ENCODE data around the gene GJA4. TPM values are rescaled to one million over a fixed set of nuclear protein-coding genes. Genes with fewer than 3 reads are reported as not detected.
"Not testable (repeated sequence)": the region's sequence is repeated elsewhere in the genome, so short reads cannot be mapped to it uniquely, and the experiment has no call there.

Gene GJA4
- total RNA-seq, 1 donor from 2014 or later: 29.6 TPM

DNA sequence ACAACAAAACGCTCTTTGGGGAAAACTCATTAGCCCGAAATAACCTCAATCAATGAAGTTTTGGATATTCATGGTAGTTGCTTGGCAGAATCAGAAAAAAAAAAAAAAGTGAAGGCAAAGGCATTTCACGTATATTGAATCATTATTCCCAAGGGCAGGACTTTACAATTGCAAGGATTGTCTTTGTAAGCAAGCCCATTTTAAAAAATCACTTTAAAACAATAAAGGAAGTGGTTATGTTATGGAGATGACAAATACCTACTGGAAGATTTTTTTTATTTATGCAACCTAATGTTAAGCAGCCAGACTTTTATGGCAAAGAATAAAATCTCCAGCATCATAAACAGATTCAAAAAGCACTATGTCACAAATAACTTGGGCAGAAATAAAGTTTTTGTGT, 23.9 kb upstream of the GJA4 start:
- DNase-seq (ENCODE audit: low read depth, low spot score): no peak

- DNase-seq (ENCODE audit: low read depth, low spot score): no peak
These were observed 21.8 kb upstream of the GJA4 start for GRCh38 chr1:34770891-34771504.

- DNase-seq (ENCODE audit: low read depth, low spot score): no peak
These were observed 21.0 kb upstream of the GJA4 start for GRCh38 chr1:34771573-34772371.

DNA sequence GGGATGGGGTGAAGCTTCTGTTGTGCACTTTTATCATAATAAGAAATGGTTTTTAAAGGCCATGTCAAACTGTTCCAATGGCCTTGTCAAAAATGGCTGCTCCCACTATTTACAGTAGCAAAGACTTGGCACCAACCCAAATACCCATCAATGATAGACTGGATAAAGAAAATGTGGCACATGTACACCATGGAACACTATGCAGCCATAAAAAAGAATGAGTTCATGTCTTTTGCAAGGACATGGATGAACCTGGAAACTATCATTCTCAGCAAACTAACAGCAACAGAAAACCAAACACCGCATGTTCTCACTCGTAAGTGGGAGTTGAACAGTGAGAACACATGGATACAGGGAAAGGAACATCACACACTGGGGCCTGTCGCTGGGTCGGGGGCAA, 19.7 kb upstream of the GJA4 start:
- DNase-seq (ENCODE audit: low read depth, low spot score): not testable (repeated sequence)

DNA sequence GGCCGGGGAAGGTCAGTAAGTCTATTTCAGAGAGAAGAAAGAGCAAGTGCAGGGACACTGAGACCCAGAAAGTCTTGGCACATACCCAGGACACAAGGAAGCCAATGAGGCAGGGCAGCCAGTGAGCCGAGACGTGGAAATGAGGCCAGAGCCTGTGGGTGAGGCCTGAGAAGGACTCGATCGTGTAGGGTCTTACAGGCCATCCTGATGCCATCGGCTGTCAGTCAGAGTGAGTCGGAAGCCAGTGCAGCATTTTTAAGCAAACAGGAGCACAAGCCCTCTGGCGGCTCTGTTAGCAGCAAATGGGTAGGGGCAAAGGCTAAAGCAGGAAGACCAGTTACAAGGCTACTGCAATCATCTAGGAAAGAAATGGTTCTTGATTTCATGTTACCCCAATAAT, 17.8 kb upstream of the GJA4 start:
- DNase-seq (ENCODE audit: low read depth, low spot score): no peak

DNA sequence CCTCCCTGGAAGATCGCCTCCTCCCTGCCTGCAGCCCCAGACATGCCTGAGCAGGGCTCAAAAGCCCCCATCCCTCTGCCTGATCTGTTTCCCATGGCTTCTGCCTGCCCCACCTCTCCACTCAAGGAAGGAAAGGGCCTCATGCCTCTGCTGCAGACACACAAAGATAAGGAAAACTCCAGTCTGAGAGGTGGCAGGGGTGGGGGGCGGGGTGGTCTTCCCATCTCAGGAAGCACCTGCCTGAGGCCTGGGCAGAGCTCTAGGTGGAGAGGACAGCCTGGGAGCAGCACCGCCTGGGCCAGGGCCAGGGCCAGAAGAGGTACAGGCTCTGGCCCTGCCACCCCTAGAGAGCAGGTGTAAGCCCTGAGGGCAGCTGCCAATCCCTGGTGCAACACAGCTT, 15.9 kb upstream of the GJA4 start:
- no peak for DNase-seq (ENCODE audit: low read depth, low spot score)

DNA sequence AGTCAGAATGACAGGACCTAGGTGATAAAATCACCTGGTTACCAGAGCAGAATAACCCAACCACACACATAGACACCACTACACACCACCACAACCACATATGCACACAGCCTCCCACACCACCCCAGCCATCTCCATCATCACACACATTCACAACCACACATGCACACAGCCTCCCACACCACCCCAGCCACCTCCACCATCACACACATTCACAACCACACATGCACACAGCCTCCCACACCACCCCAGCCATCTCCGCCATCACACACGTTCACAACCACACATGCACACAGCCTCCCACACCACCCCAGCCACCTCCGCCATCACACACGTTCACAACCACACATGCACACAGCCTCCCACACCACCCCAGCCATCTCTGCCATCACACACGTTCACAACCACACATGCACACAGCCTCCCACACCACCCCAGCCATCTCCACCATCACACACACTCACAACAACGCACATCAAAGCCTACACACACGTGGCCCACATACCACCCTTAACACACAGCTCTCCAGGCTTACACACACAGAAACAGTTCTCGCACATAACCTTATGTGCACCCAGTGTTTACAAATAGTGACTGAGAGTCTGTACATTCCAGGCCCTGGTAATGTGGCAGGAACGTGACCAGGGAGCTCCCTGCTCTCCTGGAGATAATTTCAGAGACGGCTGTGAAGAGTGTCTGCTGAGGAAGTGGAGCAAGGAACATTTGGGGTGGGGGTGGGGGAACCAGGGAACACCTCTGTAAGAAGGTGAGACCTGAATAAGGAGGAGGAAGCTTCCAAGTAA, 15.1 kb upstream of the GJA4 start:
- no peak for DNase-seq (ENCODE audit: low read depth, low spot score)

DNA sequence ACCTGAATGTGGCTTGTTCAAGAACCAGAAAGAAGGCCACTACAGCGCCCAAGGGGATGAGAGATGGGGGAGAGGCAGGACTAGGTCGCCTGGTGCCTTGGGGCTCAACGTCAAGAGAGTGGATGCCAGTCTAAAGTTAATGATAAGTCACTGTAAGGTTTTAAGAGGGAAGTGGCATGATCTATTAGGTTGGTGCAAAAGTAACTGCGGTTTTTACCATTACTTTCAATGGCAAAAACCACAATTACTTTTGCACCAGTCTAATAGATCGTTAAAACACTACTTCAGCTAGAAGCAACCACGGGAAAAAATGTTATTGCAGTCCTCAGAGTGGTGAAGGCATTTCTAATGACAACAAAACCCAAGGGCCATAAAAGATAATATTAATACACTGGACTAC, 14.4 kb upstream of the GJA4 start:
- DNase-seq (ENCODE audit: low read depth, low spot score): no peak

DNA sequence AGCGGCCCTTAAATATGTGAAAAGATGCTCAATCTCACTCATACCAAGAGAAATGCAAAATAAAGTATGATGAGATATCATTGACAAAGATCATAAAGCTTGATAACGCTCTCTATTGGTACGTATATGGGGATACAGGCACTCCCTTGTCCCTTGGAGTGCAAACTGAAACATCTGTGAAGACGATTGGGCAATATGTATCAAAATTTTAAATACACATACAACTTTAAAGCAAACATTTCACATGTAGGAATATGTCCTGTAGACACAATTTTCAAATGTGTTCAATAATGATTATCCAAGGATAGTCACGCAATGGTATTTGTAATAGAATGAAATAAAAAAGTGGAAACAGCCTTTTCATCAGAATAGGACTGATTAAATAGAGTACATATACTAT, 13.8 kb upstream of the GJA4 start:
- DNase-seq (ENCODE audit: low read depth, low spot score): no peak

DNA sequence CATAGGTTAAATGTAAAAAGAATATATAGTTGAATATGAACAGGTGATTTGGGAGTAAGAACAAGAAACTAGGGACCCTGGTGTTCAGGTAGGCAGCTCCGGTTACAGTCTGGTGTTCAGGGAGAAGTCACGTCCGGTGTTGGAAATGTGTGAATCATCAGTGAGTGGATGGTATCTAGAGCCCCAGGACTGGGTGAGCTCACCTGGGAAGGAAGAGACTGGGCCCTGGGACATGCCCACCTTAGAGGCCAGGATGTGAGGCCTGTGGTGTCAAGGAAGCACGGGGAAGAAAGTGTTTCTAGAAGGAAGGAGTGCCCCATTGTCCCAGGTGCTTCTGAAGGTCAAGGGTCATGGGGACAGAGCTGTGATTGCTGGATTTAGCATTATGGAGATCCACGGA, 13.3 kb upstream of the GJA4 start:
- DNase-seq (ENCODE audit: low read depth, low spot score): no peak

- no peak for DNase-seq (ENCODE audit: low read depth, low spot score)
These were observed 12.8 kb upstream of the GJA4 start for GRCh38 chr1:34779962-34780361.

- DNase-seq (ENCODE audit: low read depth, low spot score): no peak
These were observed 12.3 kb upstream of the GJA4 start for GRCh38 chr1:34780528-34780927.

DNA sequence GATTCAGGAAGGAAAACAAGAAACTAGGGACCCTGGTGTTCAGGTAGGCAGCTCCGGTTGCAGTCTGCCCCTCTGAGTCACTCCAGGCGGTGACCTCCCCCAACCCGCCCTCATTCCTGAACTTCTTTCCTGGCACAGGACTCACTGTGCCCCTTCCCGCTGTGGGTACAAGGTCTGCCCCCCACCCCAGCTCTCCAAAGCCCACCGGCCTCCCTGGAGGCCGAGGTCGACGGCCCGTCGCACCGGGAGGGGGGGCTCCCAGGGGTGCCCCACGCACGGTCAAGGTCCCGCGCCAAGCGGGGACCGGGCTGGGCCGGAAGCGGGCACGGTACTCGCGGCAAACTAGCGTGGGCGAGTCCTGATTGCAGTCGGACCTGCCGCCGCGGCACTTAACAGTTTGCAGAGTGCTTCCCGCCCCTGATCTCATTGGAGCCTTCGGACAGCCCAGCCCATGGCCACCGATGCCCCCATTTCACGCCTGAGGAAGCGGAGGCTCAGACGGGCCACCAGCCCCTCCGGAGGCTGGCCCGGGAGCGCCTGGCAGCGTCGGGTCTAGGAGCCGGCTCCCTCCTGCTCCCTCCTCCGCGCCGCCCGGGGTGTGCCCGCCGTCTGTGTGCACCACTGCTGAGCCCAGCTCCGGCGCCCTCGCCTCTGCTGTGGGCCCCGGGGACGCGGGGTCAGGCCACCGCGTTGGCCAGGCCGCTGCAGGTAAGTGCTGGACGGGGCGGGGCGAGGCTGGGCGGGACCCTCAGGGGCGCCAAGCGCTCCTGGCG, 11.5 kb upstream of the GJA4 start, which contains the start of gene GJB3:
TSS of gene GJB3 (plus strand) at position 144 of the 773 bp plus-strand sequence. CDS start 3,549 bp downstream, outside the sequence.
- no peak for DNase-seq (ENCODE audit: low read depth, low spot score)

GRCh38 chr1:34781844-34782391, 10.9 kb upstream of the GJA4 start:
- DNase-seq (ENCODE audit: low read depth, low spot score): no peak

- DNase-seq (ENCODE audit: low read depth, low spot score): no peak
These were observed 8.0 kb upstream of the GJA4 start for GRCh38 chr1:34784751-34785221.

DNA sequence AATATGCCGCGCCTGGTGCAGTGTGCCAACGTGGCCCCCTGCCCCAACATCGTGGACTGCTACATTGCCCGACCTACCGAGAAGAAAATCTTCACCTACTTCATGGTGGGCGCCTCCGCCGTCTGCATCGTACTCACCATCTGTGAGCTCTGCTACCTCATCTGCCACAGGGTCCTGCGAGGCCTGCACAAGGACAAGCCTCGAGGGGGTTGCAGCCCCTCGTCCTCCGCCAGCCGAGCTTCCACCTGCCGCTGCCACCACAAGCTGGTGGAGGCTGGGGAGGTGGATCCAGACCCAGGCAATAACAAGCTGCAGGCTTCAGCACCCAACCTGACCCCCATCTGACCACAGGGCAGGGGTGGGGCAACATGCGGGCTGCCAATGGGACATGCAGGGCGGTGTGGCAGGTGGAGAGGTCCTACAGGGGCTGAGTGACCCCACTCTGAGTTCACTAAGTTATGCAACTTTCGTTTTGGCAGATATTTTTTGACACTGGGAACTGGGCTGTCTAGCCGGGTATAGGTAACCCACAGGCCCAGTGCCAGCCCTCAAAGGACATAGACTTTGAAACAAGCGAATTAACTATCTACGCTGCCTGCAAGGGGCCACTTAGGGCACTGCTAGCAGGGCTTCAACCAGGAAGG, 7.4 kb upstream of the GJA4 start:
- no peak for DNase-seq (ENCODE audit: low read depth, low spot score)

- DNase-seq (ENCODE audit: low read depth, low spot score): no peak
These were observed 6.8 kb upstream of the GJA4 start for GRCh38 chr1:34785875-34786470.

- peak; percentile 32 for DNase-seq (ENCODE audit: low read depth, low spot score)
These were observed 6.1 kb upstream of the GJA4 start for GRCh38 chr1:34786521-34787325.

Data from pulmonary artery endothelial cell (primary cell).